Stomach (tissue), 9 donors: ENCODE measurements around the gene TMEM33. TPM values are rescaled to one million over a fixed set of nuclear protein-coding genes. Genes with fewer than 3 reads are reported as not detected.

ENCODE experiments used
- DNase-seq, 2 donors: peaks; one replicate each; pipeline versions ENCODE4 v3.0.0 to v3.0.0-alpha.2; 2013 to 2019
- H3K27ac ChIP-seq, 5 donors: fragments of 200-600 bp in 4 of 5; sonication (generic) in 4 of 5; one replicate each; pipeline ENCODE4 v1.5.1; 2013 to 2019; ENCODE audit warnings: mild to moderate bottlenecking in 1 of 5, moderate library complexity in 1 of 5
- H3K27me3 ChIP-seq, 3 donors: fragments of 200-600 bp; sonication (generic); one replicate each; pipeline ENCODE4 v1.5.1; 2017 to 2019; ENCODE audit warnings: mixed run types in 1 of 3
- H3K36me3 ChIP-seq, 4 donors: fragments of 200-600 bp; sonication (generic); 1 replicate in 3 of 4; 2 replicates in 1 of 4; pipeline ENCODE4 v1.5.1; 2016 to 2019
- H3K4me1 ChIP-seq, 4 donors: fragments of 200-600 bp; sonication (generic); one replicate each; pipeline ENCODE4 v1.5.1; 2016 to 2019
- H3K4me3 ChIP-seq, 4 donors: fragments of 200-600 bp; sonication (generic) in 3 of 4; one replicate each; pipeline ENCODE4 v1.5.1; 2016 to 2019; ENCODE audit warnings: mild to moderate bottlenecking in 1 of 4
- H3K9me3 ChIP-seq, 4 donors: fragments of 200-600 bp; sonication (generic); one replicate each; pipeline ENCODE4 v1.5.1; 2016 to 2019
- CTCF ChIP-seq, 7 experiments: fragments of 450-650 bp in 4 of 7; fragments of 200-600 bp in 3 of 7; sonication (generic) in 3 of 7; IDR thresholded peaks; one replicate each; pipeline ENCODE4 v1.5.1; 2016 to 2019; ENCODE audit warnings: antibody characterized with exemption in 7 of 7, control low read depth in 2 of 7, mild to moderate bottlenecking in 1 of 7
- EP300 ChIP-seq: sonication (generic); formaldehyde crosslinking; IDR thresholded peaks from one replicate; pipeline ENCODE4 v1.6.1; 2017; ENCODE audit warnings: antibody characterized with exemption
- POLR2A ChIP-seq, 4 donors: fragments of 450-650 bp; IDR thresholded peaks; one replicate each; pipeline ENCODE4 v1.6.1; 2016; ENCODE audit warnings: antibody characterized with exemption in 4 of 4, control low read depth in 2 of 4, mild to moderate bottlenecking in 1 of 4, moderate library complexity in 1 of 4
- POLR2AphosphoS5 ChIP-seq, 3 donors: sonication (generic); formaldehyde crosslinking; IDR thresholded peaks; one replicate each; pipeline ENCODE4 v1.6.1; 2016; ENCODE audit warnings: antibody characterized with exemption in 3 of 3
- WGBS, 5 donors: extraction: QIAGEN DNeasy Blood & Tissue Kit in 3 of 5; methylation state at CpG; one replicate each; pipeline versions ENCODE4 v1.1.5 to v1.1.7; 2013 to 2018; 5-methylcytosine and 5-hydroxymethylcytosine counted together
- intact Hi-C: fragments of 100-400 bp; cut with DNase I; formaldehyde crosslinking; loops from one replicate; pipeline ENCODE4 v1.15.1; 2023; ENCODE audit warnings: low total_unique reads
- polyA plus RNA-seq, 3 donors: library from polyadenylated mRNA; stranded (reverse); fragments of 200-250 nt; gene quantifications; one replicate each; pipeline ENCODE4 v1.2.3, GENCODE V29; 2013
- total RNA-seq, 5 donors: library from RNA; depleted of rRNA; stranded (reverse); fragments of >200 nt; gene quantifications; one replicate each; pipeline versions ENCODE4 v1.1.0 to v1.2.3, GENCODE V29; 2014 to 2016
- donor health status: healthy with polysubstance abuse.
- donor health status: Bipolar disorder and iron deficiency.
- donor health status: healthy.

Gene TMEM33
- total and polyA plus RNA-seq, 8 donors, result 2.4 to 130 (median 30.4) TPM

GRCh38 chr4:41967392-41967791 is 32.2 kb downstream of the TMEM33 start:
- no peak for TF ChIP-seq POLR2A (IDR thresholded peaks at IDR 0.05)
- no peak for TF ChIP-seq POLR2AphosphoS5 (IDR thresholded peaks at IDR 0.05)
- no peak for TF ChIP-seq EP300
- TF ChIP-seq CTCF (IDR thresholded peaks at IDR 0.05), result no peak
- WGBS, 5 donors, result 62 to 73% (median 67%) methylated on average over 2 of the region's 2 CpGs
- Histone ChIP-seq H3K4me3 (no peak overlapping the region), H3K27me3 (no peaks in the 10 kb centered on the region), H3K36me3 (no peaks in the 10 kb centered on the region), H3K27ac (no peak overlapping the region), H3K4me1 (no peaks in the 10 kb centered on the region), H3K9me3 (peaks cover 6 to 12% (median 11%) of the 10 kb centered on the region in 4 donors)
- no peak for DNase-seq
- intact Hi-C loops, result no loop called here

- Histone ChIP-seq H3K4me1 (no peaks in the 10 kb centered on the region), H3K36me3 (no peaks in the 10 kb centered on the region), H3K27ac (no peak overlapping the region), H3K27me3 (no peaks in the 10 kb centered on the region), H3K9me3 (peaks cover 6 to 12% (median 11%) of the 10 kb centered on the region in 4 donors), H3K4me3 (no peak overlapping the region)
- DNase-seq, result no peak
- intact Hi-C loops, result no loop called here
- TF ChIP-seq CTCF (IDR thresholded peaks at IDR 0.05), result no peak
- TF ChIP-seq POLR2A (IDR thresholded peaks at IDR 0.05), result no peak
- no peak for TF ChIP-seq EP300
- TF ChIP-seq POLR2AphosphoS5 (IDR thresholded peaks at IDR 0.05), result no peak
Measured at GRCh38 chr4:41969671-41970070, 34.4 kb downstream of the TMEM33 start.

- Histone ChIP-seq H3K27me3 (no peaks in the 10 kb centered on the region), H3K4me1 (no peaks in the 10 kb centered on the region), H3K36me3 (no peaks in the 10 kb centered on the region), H3K9me3 (no peaks in the 10 kb centered on the region), H3K4me3 (no peak overlapping the region), H3K27ac (no peak overlapping the region)
- 63 to 86% (median 75%) methylated on average over 1 of the region's 1 CpG for WGBS, 5 donors
- no peak for DNase-seq
- intact Hi-C loops, result no loop called here
- no peak for TF ChIP-seq EP300
- no peak for TF ChIP-seq POLR2A (IDR thresholded peaks at IDR 0.05)
- no peak for TF ChIP-seq CTCF (IDR thresholded peaks at IDR 0.05)
- no peak for TF ChIP-seq POLR2AphosphoS5 (IDR thresholded peaks at IDR 0.05)
Measured at GRCh38 chr4:41975341-41975740, 40.1 kb downstream of the TMEM33 start.

- TF ChIP-seq POLR2A (IDR thresholded peaks at IDR 0.05) (no peak), CTCF (IDR thresholded peaks at IDR 0.05) (no peak), POLR2AphosphoS5 (IDR thresholded peaks at IDR 0.05) (no peak), EP300 (no peak)
- intact Hi-C loops, result no loop called here
- WGBS, 5 donors, result 48 to 59% (median 56%) methylated on average over 1 of the region's 1 CpG
- DNase-seq, result peak in 1 of 2 donors; percentile 27
- H3K27me3 ChIP-seq, result no peaks in the 10 kb centered on the region
- no peak overlapping the region for H3K4me3 ChIP-seq
- H3K9me3 ChIP-seq, result no peaks in the 10 kb centered on the region
- H3K4me1 ChIP-seq, result no peaks in the 10 kb centered on the region
- no peaks in the 10 kb centered on the region for H3K36me3 ChIP-seq
- no peak overlapping the region for H3K27ac ChIP-seq
Measured at GRCh38 chr4:41976775-41977516, 41.7 kb downstream of the TMEM33 start.
